Ectodermal cell (in vitro differentiated cells): ENCODE data around the gene LCP2.

ENCODE experiments used
- H3K27ac ChIP-seq: 2 replicates; pipeline ENCODE4 v1.7.0; 2013; ENCODE audit warnings: mild to moderate bottlenecking, low read depth, low read length; ENCODE audit not compliant: insufficient read depth, poor library complexity, severe bottlenecking
- H3K27me3 ChIP-seq: 2 replicates; pipeline ENCODE4 v1.7.0; 2013; ENCODE audit warnings: mild to moderate bottlenecking, low read length; ENCODE audit not compliant: insufficient read depth, control insufficient read depth, poor library complexity, severe bottlenecking
- H3K36me3 ChIP-seq: one replicate; pipeline ENCODE4 v1.7.0; 2013; ENCODE audit warnings: low read length; ENCODE audit not compliant: control insufficient read depth, insufficient read depth
- H3K4me1 ChIP-seq: one replicate; pipeline ENCODE4 v1.7.0; 2013; ENCODE audit warnings: low read length; ENCODE audit not compliant: control insufficient read depth, insufficient read depth
- H3K4me3 ChIP-seq: 2 replicates; pipeline ENCODE4 v1.7.0; 2013; ENCODE audit warnings: low read depth, low read length, control low read depth; ENCODE audit not compliant: insufficient read depth
- H3K9me3 ChIP-seq: 2 replicates; pipeline ENCODE4 v1.7.0; 2013; ENCODE audit warnings: mild to moderate bottlenecking, low read length, moderate library complexity; ENCODE audit not compliant: control insufficient read depth
- WGBS, 2 experiments: methylation state at CpG; one replicate each; pipeline ENCODE4 v1.1.7; 2013; ENCODE audit warnings: missing lambda C conversion rate in 2 of 2; 5-methylcytosine and 5-hydroxymethylcytosine counted together

LCP2 gene

GRCh38 chr5:170337045-170337733 is 39.6 kb upstream of the LCP2 start:
- Histone ChIP-seq H3K27ac (no peak overlapping the region), H3K36me3 (no peaks in the 10 kb centered on the region), H3K4me1 (peaks cover 21% of the 10 kb centered on the region), H3K27me3 (no peaks in the 10 kb centered on the region), H3K4me3 (no peak overlapping the region), H3K9me3 (peaks cover 4% of the 10 kb centered on the region)
- WGBS, 2 experiments, result 48 to 55% methylated on average over 9 of the region's 9 CpGs

- Histone ChIP-seq H3K4me3 (no peak overlapping the region), H3K4me1 (peaks cover 21% of the 10 kb centered on the region), H3K27ac (no peak overlapping the region), H3K36me3 (no peaks in the 10 kb centered on the region), H3K9me3 (no peaks in the 10 kb centered on the region), H3K27me3 (no peaks in the 10 kb centered on the region)
- 93 to 97% methylated on average over 6 of the region's 6 CpGs for WGBS, 2 experiments
Observed at GRCh38 chr5:170336065-170336464, 38.5 kb upstream of the LCP2 start.

GRCh38 chr5:170334626-170335025 is 37.0 kb upstream of the LCP2 start:
- no peaks in the 10 kb centered on the region for H3K27me3 ChIP-seq
- peaks cover 21% of the 10 kb centered on the region for H3K4me1 ChIP-seq
- no peak overlapping the region for H3K4me3 ChIP-seq
- no peak overlapping the region for H3K27ac ChIP-seq
- whole genome bisulfite sequencing, 2 experiments, result 76 to 91% methylated on average over 5 of the region's 5 CpGs
- H3K36me3 ChIP-seq, result no peaks in the 10 kb centered on the region
- no peaks in the 10 kb centered on the region for H3K9me3 ChIP-seq

- Histone ChIP-seq H3K27me3 (no peaks in the 10 kb centered on the region), H3K4me3 (no peak overlapping the region), H3K9me3 (no peaks in the 10 kb centered on the region), H3K27ac (no peak overlapping the region), H3K36me3 (no peaks in the 10 kb centered on the region), H3K4me1 (peaks cover 21% of the 10 kb centered on the region)
- 55 to 56% methylated on average over 11 of the region's 11 CpGs for WGBS, 2 experiments
Observed at GRCh38 chr5:170333161-170333910, 35.8 kb upstream of the LCP2 start.

- Histone ChIP-seq H3K4me3 (no peak overlapping the region), H3K27ac (no peak overlapping the region), H3K4me1 (peaks cover 14% of the 10 kb centered on the region), H3K27me3 (no peaks in the 10 kb centered on the region), H3K36me3 (no peaks in the 10 kb centered on the region), H3K9me3 (no peaks in the 10 kb centered on the region)
- WGBS, 2 experiments, result 63 to 74% methylated on average over 5 of the region's 5 CpGs
Observed at GRCh38 chr5:170332058-170332457, 34.5 kb upstream of the LCP2 start.

GRCh38 chr5:170330568-170331054 is 33.0 kb upstream of the LCP2 start:
- H3K27ac ChIP-seq, result no peak overlapping the region
- H3K27me3 ChIP-seq, result no peaks in the 10 kb centered on the region
- H3K4me3 ChIP-seq, result no peak overlapping the region
- 93 to 97% methylated on average over 11 of the region's 11 CpGs for WGBS, 2 experiments
- no peaks in the 10 kb centered on the region for H3K36me3 ChIP-seq
- peaks cover 13% of the 10 kb centered on the region for H3K4me1 ChIP-seq
- no peaks in the 10 kb centered on the region for H3K9me3 ChIP-seq

- H3K9me3 ChIP-seq, result no peaks in the 10 kb centered on the region
- no peak overlapping the region for H3K4me3 ChIP-seq
- WGBS, 2 experiments, result 73 to 77% methylated on average over 3 of the region's 3 CpGs
- no peaks in the 10 kb centered on the region for H3K27me3 ChIP-seq
- peaks cover 13% of the 10 kb centered on the region for H3K4me1 ChIP-seq
- no peaks in the 10 kb centered on the region for H3K36me3 ChIP-seq
- H3K27ac ChIP-seq, result no peak overlapping the region
Observed at GRCh38 chr5:170329524-170329923, 31.9 kb upstream of the LCP2 start.

- H3K4me1 ChIP-seq, result no peaks in the 10 kb centered on the region
- H3K27ac ChIP-seq, result no peak overlapping the region
- H3K27me3 ChIP-seq, result no peaks in the 10 kb centered on the region
- 69 to 70% methylated on average over 2 of the region's 2 CpGs for WGBS, 2 experiments
- no peaks in the 10 kb centered on the region for H3K9me3 ChIP-seq
- H3K4me3 ChIP-seq, result no peak overlapping the region
- no peaks in the 10 kb centered on the region for H3K36me3 ChIP-seq
Observed at GRCh38 chr5:170327829-170328228, 30.3 kb upstream of the LCP2 start.

- no peaks in the 10 kb centered on the region for H3K27me3 ChIP-seq
- no peak overlapping the region for H3K4me3 ChIP-seq
- no peak overlapping the region for H3K27ac ChIP-seq
- 89 to 92% methylated on average over 1 to 4 of the region's 4 CpGs for WGBS, 2 experiments
- no peaks in the 10 kb centered on the region for H3K4me1 ChIP-seq
- H3K36me3 ChIP-seq, result no peaks in the 10 kb centered on the region
- H3K9me3 ChIP-seq, result no peaks in the 10 kb centered on the region
Observed at GRCh38 chr5:170327168-170327567, 29.6 kb upstream of the LCP2 start.

GRCh38 chr5:170319301-170319700 is 21.7 kb upstream of the LCP2 start:
- H3K4me3 ChIP-seq, result no peak overlapping the region
- 83 to 86% methylated on average over 5 of the region's 5 CpGs for WGBS, 2 experiments
- H3K9me3 ChIP-seq, result no peaks in the 10 kb centered on the region
- no peak overlapping the region for H3K27ac ChIP-seq
- no peaks in the 10 kb centered on the region for H3K36me3 ChIP-seq
- no peaks in the 10 kb centered on the region for H3K27me3 ChIP-seq
- peaks cover 9% of the 10 kb centered on the region for H3K4me1 ChIP-seq
